ENCODE data around the gene GCC1. TPM values are rescaled to one million over a fixed set of nuclear protein-coding genes. Genes with fewer than 3 reads are reported as not detected.
A peak's percentile ranks its signal among the peaks of the same experiment; 100 is the strongest.

Gene GCC1
- total RNA-seq, 2 donors from 2014 or later: 4.9 to 10.1 TPM

DNA sequence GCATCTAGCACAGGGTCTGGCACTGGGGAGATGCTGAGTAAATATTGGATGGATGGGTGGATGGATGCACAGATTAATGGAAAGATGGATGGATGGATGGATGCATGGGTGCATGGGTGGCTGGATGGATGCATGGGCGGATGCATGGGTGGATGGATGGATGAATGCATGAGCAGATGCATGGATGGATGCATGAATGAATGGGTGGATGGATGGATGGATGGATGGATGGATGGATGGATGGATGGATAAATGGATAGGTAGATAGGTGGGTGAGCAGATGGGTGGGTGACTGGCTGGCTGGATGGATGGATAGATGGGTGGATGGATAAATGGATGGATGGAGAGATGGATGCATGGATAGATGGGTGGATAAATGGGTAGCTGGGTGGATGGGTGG lies 26.9 kb upstream of the GCC1 start:
- Histone ChIP-seq H3K9me3 (peaks cover 0 to 12% of the 10 kb centered on the region in 2 donors), H3K4me3 (no peak overlapping the region), H3K27me3 (no peaks in the 10 kb centered on the region), H3K36me3 (no peaks in the 10 kb centered on the region), H3K27ac (no peak overlapping the region), H3K4me1 (no peaks in the 10 kb centered on the region)
- peak; percentile 16 for DNase-seq (ENCODE audit: low spot score)
- TF ChIP-seq, protein P1, sequence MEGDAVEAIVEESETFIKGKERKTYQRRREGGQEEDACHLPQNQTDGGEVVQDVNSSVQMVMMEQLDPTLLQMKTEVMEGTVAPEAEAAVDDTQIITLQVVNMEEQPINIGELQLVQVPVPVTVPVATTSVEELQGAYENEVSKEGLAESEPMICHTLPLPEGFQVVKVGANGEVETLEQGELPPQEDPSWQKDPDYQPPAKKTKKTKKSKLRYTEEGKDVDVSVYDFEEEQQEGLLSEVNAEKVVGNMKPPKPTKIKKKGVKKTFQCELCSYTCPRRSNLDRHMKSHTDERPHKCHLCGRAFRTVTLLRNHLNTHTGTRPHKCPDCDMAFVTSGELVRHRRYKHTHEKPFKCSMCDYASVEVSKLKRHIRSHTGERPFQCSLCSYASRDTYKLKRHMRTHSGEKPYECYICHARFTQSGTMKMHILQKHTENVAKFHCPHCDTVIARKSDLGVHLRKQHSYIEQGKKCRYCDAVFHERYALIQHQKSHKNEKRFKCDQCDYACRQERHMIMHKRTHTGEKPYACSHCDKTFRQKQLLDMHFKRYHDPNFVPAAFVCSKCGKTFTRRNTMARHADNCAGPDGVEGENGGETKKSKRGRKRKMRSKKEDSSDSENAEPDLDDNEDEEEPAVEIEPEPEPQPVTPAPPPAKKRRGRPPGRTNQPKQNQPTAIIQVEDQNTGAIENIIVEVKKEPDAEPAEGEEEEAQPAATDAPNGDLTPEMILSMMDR (IDR thresholded peaks at IDR 0.05): no peak

DNA sequence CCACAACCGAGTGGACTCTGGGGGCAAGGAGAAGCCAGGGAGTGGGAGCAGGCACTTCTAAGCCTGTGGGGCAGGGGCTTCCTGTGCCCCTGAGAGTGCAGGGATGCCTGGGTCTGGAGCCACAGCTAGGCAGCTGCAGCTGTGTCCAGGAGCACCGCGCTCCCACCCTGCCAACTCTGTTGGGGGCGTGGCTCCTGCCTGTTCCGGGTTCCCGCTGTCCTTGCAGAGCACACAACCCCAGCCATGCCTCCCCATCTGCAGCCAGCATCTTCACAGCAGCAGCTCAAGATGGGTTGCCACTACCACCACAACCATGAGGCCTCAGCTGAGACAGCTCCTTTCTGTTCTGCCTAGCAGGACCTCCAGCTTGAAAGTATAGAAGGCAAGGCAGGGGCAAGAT lies 23.9 kb upstream of the GCC1 start:
- Histone ChIP-seq H3K27me3 (no peaks in the 10 kb centered on the region), H3K27ac (no peak overlapping the region), H3K4me3 (no peak overlapping the region), H3K4me1 (no peaks in the 10 kb centered on the region), H3K36me3 (no peaks in the 10 kb centered on the region), H3K9me3 (peaks cover 0 to 12% of the 10 kb centered on the region in 2 donors)
- TF ChIP-seq, protein P1 (IDR thresholded peaks at IDR 0.05): no peak
- no peak for DNase-seq (ENCODE audit: low spot score)

DNA sequence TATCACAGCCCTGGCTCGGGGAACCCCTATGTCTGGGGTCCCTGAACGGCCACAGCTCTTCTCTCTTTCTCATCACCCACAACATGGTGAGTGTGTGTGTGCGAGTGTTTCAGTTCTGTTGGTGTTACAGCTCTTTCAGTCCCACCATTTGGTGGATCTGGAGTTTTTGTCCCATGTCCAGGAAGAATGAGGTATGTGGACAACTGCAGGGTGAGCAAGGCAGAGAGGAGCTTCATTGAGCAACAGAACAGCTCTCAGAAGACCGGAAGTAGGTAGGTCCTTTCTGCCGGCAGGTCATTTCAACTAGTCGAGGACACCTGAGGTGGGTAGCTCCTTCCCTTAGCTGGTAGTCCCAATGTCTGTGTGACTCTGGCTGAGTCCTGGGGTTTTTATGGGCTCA lies 23.1 kb upstream of the GCC1 start:
- DNase-seq (ENCODE audit: low spot score): no peak
- no peak overlapping the region for H3K27ac ChIP-seq
- H3K36me3 ChIP-seq: no peaks in the 10 kb centered on the region
- peaks cover 0 to 12% of the 10 kb centered on the region in 2 donors for H3K9me3 ChIP-seq
- TF ChIP-seq, protein P1 (IDR thresholded peaks at IDR 0.05): no peak
- no peaks in the 10 kb centered on the region for H3K27me3 ChIP-seq
- H3K4me1 ChIP-seq: no peaks in the 10 kb centered on the region
- H3K4me3 ChIP-seq: no peak overlapping the region

DNA sequence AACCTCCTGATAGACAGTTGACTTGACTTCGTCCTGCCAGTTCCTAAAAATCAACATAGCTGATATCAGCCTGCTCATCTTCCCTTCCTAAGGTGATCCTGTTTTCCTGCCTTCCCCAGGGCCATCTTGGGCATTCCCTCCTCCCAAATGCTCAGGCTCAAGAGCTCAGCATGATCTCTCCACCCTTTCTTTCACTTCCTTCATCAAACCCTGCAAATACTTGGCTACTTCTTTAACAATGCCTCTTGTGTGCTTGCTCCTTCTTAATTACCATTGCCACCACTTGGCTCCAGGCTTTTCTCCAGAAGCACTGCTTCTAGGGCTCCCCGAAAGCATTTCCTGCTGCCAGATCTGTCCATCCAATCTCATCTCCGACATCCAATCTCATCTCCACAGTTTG lies 15.5 kb upstream of the GCC1 start:
- H3K4me1 ChIP-seq: no peaks in the 10 kb centered on the region
- H3K9me3 ChIP-seq: no peaks in the 10 kb centered on the region
- H3K4me3 ChIP-seq: no peak overlapping the region
- TF ChIP-seq, protein P1 (IDR thresholded peaks at IDR 0.05): no peak
- no peak overlapping the region for H3K27ac ChIP-seq
- no peak for DNase-seq (ENCODE audit: low spot score)
- no peaks in the 10 kb centered on the region for H3K27me3 ChIP-seq
- no peaks in the 10 kb centered on the region for H3K36me3 ChIP-seq

DNA sequence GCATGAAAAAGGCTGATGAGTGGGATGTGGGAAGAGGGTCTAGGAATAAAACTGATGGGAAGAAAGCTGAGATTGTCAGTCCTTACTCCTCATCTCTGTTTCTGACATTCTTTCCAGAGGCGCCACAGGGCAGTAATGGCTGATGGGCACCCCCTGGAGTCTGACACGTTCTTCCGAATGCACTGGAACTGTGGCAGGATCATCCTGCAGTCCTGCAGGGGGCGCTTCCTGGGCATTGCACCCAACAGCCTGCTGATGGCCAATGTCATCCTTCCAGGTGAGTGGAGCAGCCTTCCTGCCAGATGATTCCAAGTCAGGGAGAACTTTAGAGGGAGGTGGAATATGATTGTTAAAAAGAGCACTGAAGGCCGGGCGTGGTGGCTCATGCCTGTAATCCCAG lies 12.9 kb upstream of the GCC1 start:
- H3K36me3 ChIP-seq: no peaks in the 10 kb centered on the region
- H3K4me1 ChIP-seq: no peaks in the 10 kb centered on the region
- no peaks in the 10 kb centered on the region for H3K27me3 ChIP-seq
- no peak overlapping the region for H3K27ac ChIP-seq
- no peak overlapping the region for H3K4me3 ChIP-seq
- no peak for DNase-seq (ENCODE audit: low spot score)
- TF ChIP-seq, protein P1 (IDR thresholded peaks at IDR 0.05): no peak
- H3K9me3 ChIP-seq: no peaks in the 10 kb centered on the region

DNA sequence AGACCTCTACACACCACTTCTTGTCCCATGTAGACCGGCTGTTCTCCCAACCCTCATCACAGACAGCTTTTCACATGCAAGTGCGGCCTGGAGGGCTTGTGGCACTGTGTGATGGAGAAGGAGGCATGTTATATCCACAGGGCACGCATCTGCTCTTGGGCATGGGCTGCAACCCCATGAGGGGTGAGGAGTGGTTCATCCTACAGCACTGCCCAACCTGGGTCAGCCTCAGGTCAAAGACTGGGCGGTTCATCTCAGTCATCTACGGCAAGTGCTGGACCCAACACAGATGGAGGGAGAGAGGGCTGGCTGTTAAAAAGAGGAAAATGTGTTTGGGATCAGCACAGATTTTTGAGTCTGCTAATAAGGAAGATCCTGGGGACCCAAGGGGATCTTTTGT lies 10.3 kb upstream of the GCC1 start:
- Histone ChIP-seq H3K27ac (no peak overlapping the region), H3K36me3 (peaks cover 14% of the 10 kb centered on the region), H3K9me3 (no peaks in the 10 kb centered on the region), H3K4me3 (no peak overlapping the region), H3K27me3 (no peaks in the 10 kb centered on the region), H3K4me1 (no peaks in the 10 kb centered on the region)
- TF ChIP-seq, protein P1 (IDR thresholded peaks at IDR 0.05): no peak
- no peak for DNase-seq (ENCODE audit: low spot score)

Measured in right atrium auricular region (tissue), 2 donors.